Neuronal stem cell (in vitro differentiated cells): Measurements from ENCODE around the gene TRIM62.

Source experiments
- DNase-seq: peaks from one replicate; pipeline ENCODE4 v3.0.0-alpha.2; 2013; ENCODE audit warnings: low spot score
- H2AFZ ChIP-seq: one replicate; pipeline ENCODE4 v1.6.1; 2013; ENCODE audit warnings: mild to moderate bottlenecking, low read length, inconsistent platforms
- H2AK5ac ChIP-seq: 2 replicates; pipeline ENCODE4 v1.6.1; 2013; ENCODE audit warnings: low read depth, mild to moderate bottlenecking, inconsistent platforms, low read length, moderate library complexity, mixed read lengths
- H2BK120ac ChIP-seq: 2 replicates; pipeline ENCODE4 v1.6.1; 2013; ENCODE audit warnings: low read depth, mild to moderate bottlenecking, inconsistent platforms, low read length, moderate library complexity, mixed read lengths
- H2BK12ac ChIP-seq: one replicate; pipeline ENCODE4 v1.6.1; 2013; ENCODE audit warnings: low read length, inconsistent platforms
- H2BK15ac ChIP-seq: 2 replicates; pipeline ENCODE4 v1.6.1; 2013; ENCODE audit warnings: mild to moderate bottlenecking, low read length, inconsistent platforms, mixed read lengths
- H2BK5ac ChIP-seq: one replicate; pipeline ENCODE4 v1.6.1; 2013; ENCODE audit warnings: inconsistent platforms, mild to moderate bottlenecking, low read length, moderate library complexity
- H3K14ac ChIP-seq: one replicate; pipeline ENCODE4 v1.6.1; 2013; ENCODE audit warnings: low read length, inconsistent platforms
- H3K18ac ChIP-seq: 2 replicates; pipeline ENCODE4 v1.6.1; 2013; ENCODE audit warnings: low read length, inconsistent platforms
- H3K23ac ChIP-seq: 2 replicates; pipeline ENCODE4 v1.6.1; 2013; ENCODE audit warnings: low read depth, mild to moderate bottlenecking, mixed read lengths, low read length, inconsistent platforms; ENCODE audit not compliant: poor library complexity
- H3K27ac ChIP-seq: replicated peaks from 3 replicates; pipeline ENCODE4 v1.5.1; 2013; ENCODE audit warnings: low read length, inconsistent platforms
- H3K27me3 ChIP-seq, 3 experiments: 2 replicates each; pipeline ENCODE4 v1.6.1; 2013; ENCODE audit warnings: low read length in 3 of 3, mild to moderate bottlenecking in 2 of 3, inconsistent platforms in 1 of 3, low read depth in 1 of 3, mixed read lengths in 1 of 3, moderate library complexity in 1 of 3; ENCODE audit not compliant: control insufficient read depth in 3 of 3, insufficient read depth in 3 of 3
- H3K36me3 ChIP-seq, 2 donors: replicated peaks in 1 of 2; 2 replicates each; pipeline ENCODE4 v1.6.1; 2013; ENCODE audit warnings: low read length in 2 of 2; ENCODE audit not compliant: control insufficient read depth in 2 of 2, insufficient read depth in 2 of 2
- H3K4ac ChIP-seq: 2 replicates; pipeline ENCODE4 v1.6.1; 2013; ENCODE audit warnings: inconsistent platforms, mild to moderate bottlenecking, low read length, moderate library complexity
- H3K4me1 ChIP-seq, 2 donors: 1 replicate in 1 of 2; 2 replicates in 1 of 2; pipeline ENCODE4 v1.6.1; 2013; ENCODE audit warnings: low read length in 2 of 2, low read depth in 1 of 2; ENCODE audit not compliant: control insufficient read depth in 2 of 2, insufficient read depth in 1 of 2
- H3K4me2 ChIP-seq: one replicate; pipeline ENCODE4 v1.6.1; 2013; ENCODE audit warnings: mild to moderate bottlenecking, low read length, inconsistent platforms; ENCODE audit not compliant: insufficient read depth, poor library complexity, severe bottlenecking
- H3K4me3 ChIP-seq, 2 donors: 2 replicates each; pipeline ENCODE4 v1.5.1; 2013; ENCODE audit warnings: low read length in 2 of 2, mild to moderate bottlenecking in 2 of 2, inconsistent platforms in 1 of 2, moderate library complexity in 1 of 2
- H3K79me1 ChIP-seq: one replicate; pipeline ENCODE4 v1.6.1; 2013; ENCODE audit warnings: low read depth, mild to moderate bottlenecking, inconsistent platforms, low read length, moderate library complexity
- H3K9ac ChIP-seq: one replicate; pipeline ENCODE4 v1.6.1; 2013; ENCODE audit warnings: mild to moderate bottlenecking, low read depth, low read length, inconsistent platforms; ENCODE audit not compliant: poor library complexity
- H3K9me3 ChIP-seq, 2 donors: replicated peaks in 1 of 2; 2 replicates each; pipeline versions ENCODE3 to v1.6.1; 2013; ENCODE audit warnings: low read length in 2 of 2, mild to moderate bottlenecking in 2 of 2, inconsistent platforms in 1 of 2, low read depth in 1 of 2, mixed read lengths in 1 of 2, moderate library complexity in 1 of 2; ENCODE audit not compliant: control insufficient read depth in 2 of 2, insufficient read depth in 1 of 2
- H4K8ac ChIP-seq: one replicate; pipeline ENCODE4 v1.6.1; 2013; ENCODE audit warnings: low read depth, mild to moderate bottlenecking, inconsistent platforms, low read length, moderate library complexity
- H4K91ac ChIP-seq: one replicate; pipeline ENCODE4 v1.6.1; 2013; ENCODE audit warnings: low read length, low read depth, mild to moderate bottlenecking, inconsistent platforms; ENCODE audit not compliant: poor library complexity
- WGBS, 2 donors: extraction: QIAGEN DNeasy Blood & Tissue Kit; methylation state at CpG; one replicate each; pipeline ENCODE4 v1.1.7; 2013; ENCODE audit warnings: missing lambda C conversion rate in 2 of 2, mixed read lengths in 1 of 2; ENCODE audit not compliant: insufficient read length in 2 of 2, insufficient replicate concordance in 1 of 2; ENCODE audit errors: extremely low coverage in 2 of 2; 5-methylcytosine and 5-hydroxymethylcytosine counted together

Gene TRIM62

GRCh38 chr1:33191731-33192275, 10.0 kb upstream of the TRIM62 start:
- no peaks in the 10 kb centered on the region for H3K27me3 ChIP-seq
- H2AK5ac ChIP-seq: no peak overlapping the region
- H3K27ac ChIP-seq: no peak overlapping the region
- no peak overlapping the region for H3K23ac ChIP-seq
- no peaks in the 10 kb centered on the region for H3K79me1 ChIP-seq
- no peaks in the 10 kb centered on the region for H3K36me3 ChIP-seq
- H3K9me3 ChIP-seq: no peaks in the 10 kb centered on the region
- H3K18ac ChIP-seq: no peak overlapping the region
- WGBS, 2 donors: no CpG with 5 or more reads among the region's 2 CpGs
- no peak overlapping the region for H2BK15ac ChIP-seq
- H4K91ac ChIP-seq: no peak overlapping the region
- no peak overlapping the region for H3K4ac ChIP-seq
- H3K4me2 ChIP-seq: no peak overlapping the region
- H2AFZ ChIP-seq: no peak overlapping the region
- no peak overlapping the region for H2BK5ac ChIP-seq
- H2BK12ac ChIP-seq: no peak overlapping the region
- DNase-seq: no peak
- H3K9ac ChIP-seq: no peak overlapping the region
- H3K14ac ChIP-seq: no peak overlapping the region
- no peak overlapping the region for H2BK120ac ChIP-seq
- H3K4me1 ChIP-seq: peaks cover 0 to 4% of the 10 kb centered on the region in 2 donors
- no peak overlapping the region for H4K8ac ChIP-seq
- H3K4me3 ChIP-seq: no peak overlapping the region

- no peak overlapping the region for H2BK120ac ChIP-seq
- WGBS, 2 donors: no CpG with 5 or more reads among the region's 2 CpGs
These were observed 8.9 kb upstream of the TRIM62 start for GRCh38 chr1:33190701-33191100.

GRCh38 chr1:33188572-33189275, 6.9 kb upstream of the TRIM62 start:
- H3K36me3 ChIP-seq: no peaks in the 10 kb centered on the region
- no peak overlapping the region for H2BK15ac ChIP-seq
- H4K91ac ChIP-seq: no peak overlapping the region
- H2BK12ac ChIP-seq: no peak overlapping the region
- H2AFZ ChIP-seq: no peak overlapping the region
- H4K8ac ChIP-seq: no peak overlapping the region
- H3K4ac ChIP-seq: no peak overlapping the region
- no peaks in the 10 kb centered on the region for H3K27me3 ChIP-seq
- H3K14ac ChIP-seq: no peak overlapping the region
- H2BK120ac ChIP-seq: no peak overlapping the region
- H3K9me3 ChIP-seq: no peaks in the 10 kb centered on the region
- no peak overlapping the region for H2AK5ac ChIP-seq
- H2BK5ac ChIP-seq: no peak overlapping the region
- no peak overlapping the region for H3K18ac ChIP-seq
- H3K4me3 ChIP-seq: no peak overlapping the region
- no peaks in the 10 kb centered on the region for H3K79me1 ChIP-seq
- no peak for DNase-seq
- no peak overlapping the region for H3K27ac ChIP-seq
- no peak overlapping the region for H3K23ac ChIP-seq
- no peak overlapping the region for H3K4me2 ChIP-seq
- WGBS, 2 donors: no CpG with 5 or more reads among the region's 6 CpGs
- H3K4me1 ChIP-seq: peaks cover 0 to 11% of the 10 kb centered on the region in 2 donors
- no peak overlapping the region for H3K9ac ChIP-seq

More at GRCh38 chr1:33190701-33191100, 8.9 kb upstream of the TRIM62 start:
- H2AFZ ChIP-seq: peak overlapping the region; percentile 26
- no peak overlapping the region for H3K23ac ChIP-seq
- no peaks in the 10 kb centered on the region for H3K36me3 ChIP-seq
- H3K18ac ChIP-seq: no peak overlapping the region
- no peak overlapping the region for H3K9ac ChIP-seq
- H3K27me3 ChIP-seq: no peaks in the 10 kb centered on the region
- H4K8ac ChIP-seq: no peak overlapping the region
- no peak overlapping the region for H2BK12ac ChIP-seq
- no peaks in the 10 kb centered on the region for H3K9me3 ChIP-seq
- no peak overlapping the region for H3K4ac ChIP-seq
- no peak overlapping the region for H3K4me2 ChIP-seq
- no peak overlapping the region for H2AK5ac ChIP-seq
- no peak for DNase-seq
- no peak overlapping the region for H3K14ac ChIP-seq
- H4K91ac ChIP-seq: no peak overlapping the region
- no peaks in the 10 kb centered on the region for H3K79me1 ChIP-seq
- H3K27ac ChIP-seq: no peak overlapping the region
- no peak overlapping the region for H2BK15ac ChIP-seq
- H3K4me3 ChIP-seq: no peak overlapping the region
- no peak overlapping the region for H2BK5ac ChIP-seq
- peaks cover 0 to 8% of the 10 kb centered on the region in 2 donors for H3K4me1 ChIP-seq

- Histone ChIP-seq H3K27ac (no peak overlapping the region), H3K4me3 (no peak overlapping the region), H3K9me3 (no peaks in the 10 kb centered on the region), H2BK5ac (no peak overlapping the region), H2BK120ac (no peak overlapping the region), H2BK15ac (no peak overlapping the region), H4K8ac (no peak overlapping the region), H3K23ac (no peak overlapping the region), H2AK5ac (no peak overlapping the region), H3K4me1 (peaks cover 11 to 23% of the 10 kb centered on the region in 2 donors), H3K79me1 (no peaks in the 10 kb centered on the region), H2AFZ (no peak overlapping the region), H3K14ac (no peak overlapping the region), H3K27me3 (no peaks in the 10 kb centered on the region), H3K18ac (no peak overlapping the region), H3K9ac (no peak overlapping the region), H3K4me2 (no peak overlapping the region), H3K4ac (no peak overlapping the region), H2BK12ac (no peak overlapping the region), H3K36me3 (no peaks in the 10 kb centered on the region), H4K91ac (no peak overlapping the region)
- WGBS, 2 donors: no CpG with 5 or more reads among the region's 1 CpG
- DNase-seq: no peak
These were observed 5.1 kb upstream of the TRIM62 start for GRCh38 chr1:33186936-33187335.
